22Rv1 (cell line): Measurements from ENCODE around the gene FHIT.

Experiments used
- ZFX ChIP-seq: fragments of 450-650 bp; IDR thresholded peaks from 2 replicates; pipeline ENCODE4 v1.6.1; 2017; ENCODE audit warnings: antibody characterized with exemption, borderline replicate concordance
- TF ChIP-seq, protein P1 (sequence below): fragments of 450-650 bp; IDR thresholded peaks from 2 replicates; pipeline ENCODE4 v1.5.1; 2017; ENCODE audit warnings: mild to moderate bottlenecking

GRCh38 chr3:60920519-60920918 lies 330.7 kb downstream of the FHIT start:
- TF ChIP-seq, protein P1, sequence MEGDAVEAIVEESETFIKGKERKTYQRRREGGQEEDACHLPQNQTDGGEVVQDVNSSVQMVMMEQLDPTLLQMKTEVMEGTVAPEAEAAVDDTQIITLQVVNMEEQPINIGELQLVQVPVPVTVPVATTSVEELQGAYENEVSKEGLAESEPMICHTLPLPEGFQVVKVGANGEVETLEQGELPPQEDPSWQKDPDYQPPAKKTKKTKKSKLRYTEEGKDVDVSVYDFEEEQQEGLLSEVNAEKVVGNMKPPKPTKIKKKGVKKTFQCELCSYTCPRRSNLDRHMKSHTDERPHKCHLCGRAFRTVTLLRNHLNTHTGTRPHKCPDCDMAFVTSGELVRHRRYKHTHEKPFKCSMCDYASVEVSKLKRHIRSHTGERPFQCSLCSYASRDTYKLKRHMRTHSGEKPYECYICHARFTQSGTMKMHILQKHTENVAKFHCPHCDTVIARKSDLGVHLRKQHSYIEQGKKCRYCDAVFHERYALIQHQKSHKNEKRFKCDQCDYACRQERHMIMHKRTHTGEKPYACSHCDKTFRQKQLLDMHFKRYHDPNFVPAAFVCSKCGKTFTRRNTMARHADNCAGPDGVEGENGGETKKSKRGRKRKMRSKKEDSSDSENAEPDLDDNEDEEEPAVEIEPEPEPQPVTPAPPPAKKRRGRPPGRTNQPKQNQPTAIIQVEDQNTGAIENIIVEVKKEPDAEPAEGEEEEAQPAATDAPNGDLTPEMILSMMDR = no peak
- TF ChIP-seq ZFX = no peak
